GM08714 (cell line): ENCODE results near the gene PPP2R3A.

Experiments used
- H3K4me3 ChIP-seq: fragments of 200-500 bp; sonication (Bioruptor generic); 2 replicates; pipeline ENCODE4 v1.5.1; 2014; ENCODE audit warnings: mild to moderate bottlenecking, low read length, inconsistent platforms
- ZNF274 ChIP-seq: IDR thresholded peaks from 2 replicates; pipeline ENCODE4 v1.6.1; 2012; ENCODE audit warnings: mild to moderate bottlenecking, low read depth, low read length

Gene PPP2R3A

GRCh38 chr3:136171097-136171542, 205.6 kb downstream of the PPP2R3A start:
- no peak for TF ChIP-seq ZNF274
- no peak overlapping the region for H3K4me3 ChIP-seq

DNA sequence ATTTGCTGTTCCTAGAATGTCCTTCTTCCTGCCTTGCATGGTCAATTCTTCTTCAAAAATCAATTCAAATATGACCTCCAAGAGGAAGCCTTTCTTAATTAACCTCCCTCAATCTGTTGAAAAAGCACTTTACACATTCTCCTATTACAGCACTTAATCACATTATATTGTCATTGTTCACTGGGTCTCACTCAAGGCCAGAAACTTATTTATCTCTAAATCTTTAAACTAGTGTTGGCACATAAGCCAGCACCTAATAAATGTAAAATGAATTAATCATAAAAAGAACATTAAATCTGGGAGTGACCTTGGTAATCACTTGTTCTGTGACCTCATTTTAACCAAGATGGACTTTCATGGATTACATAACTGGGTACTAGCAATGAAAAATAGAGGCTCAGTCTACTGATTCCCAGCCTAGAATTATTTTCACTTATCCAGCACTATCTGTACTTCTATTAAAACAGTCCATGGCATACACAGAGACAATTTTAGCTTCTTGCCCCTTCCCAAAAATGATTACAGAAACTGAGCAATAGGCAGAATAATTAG, 208.5 kb downstream of the PPP2R3A start:
- TF ChIP-seq ZNF274, result no peak

GRCh38 chr3:136177876-136178275, 212.3 kb downstream of the PPP2R3A start:
- TF ChIP-seq ZNF274, result no peak
- H3K4me3 ChIP-seq, result no peak overlapping the region

More for the DNA sequence above, 208.5 kb downstream of the PPP2R3A start:
- no peak overlapping the region for H3K4me3 ChIP-seq

DNA sequence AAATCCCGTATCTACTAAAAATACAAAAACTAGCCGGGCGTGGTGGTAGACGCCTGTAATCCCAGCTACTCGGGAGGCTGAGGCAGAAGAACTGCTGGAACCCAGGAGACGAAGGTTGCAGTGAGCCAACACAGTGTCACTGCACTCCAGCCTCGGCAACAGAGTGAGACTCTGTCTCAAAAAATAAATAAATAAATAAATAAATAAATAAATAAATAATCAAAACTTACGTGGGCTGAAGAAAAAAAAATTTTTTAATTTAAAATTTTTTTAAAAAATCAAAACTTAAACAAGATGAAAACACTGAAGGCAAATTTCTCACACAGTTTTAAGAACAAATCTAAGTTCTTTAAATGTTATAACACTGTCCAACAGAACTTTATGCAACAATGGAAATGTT, 216.2 kb downstream of the PPP2R3A start:
- no peak overlapping the region for H3K4me3 ChIP-seq
- TF ChIP-seq ZNF274, result no peak

- TF ChIP-seq ZNF274, result no peak
- H3K4me3 ChIP-seq, result no peak overlapping the region
Measured at GRCh38 chr3:136184703-136185102, 219.2 kb downstream of the PPP2R3A start.

- no peak overlapping the region for H3K4me3 ChIP-seq
- TF ChIP-seq ZNF274, result no peak
Measured at GRCh38 chr3:136186344-136186743, 220.8 kb downstream of the PPP2R3A start.

- H3K4me3 ChIP-seq, result no peak overlapping the region
- TF ChIP-seq ZNF274, result no peak
Measured at GRCh38 chr3:136186846-136187245, 221.3 kb downstream of the PPP2R3A start.

- no peak overlapping the region for H3K4me3 ChIP-seq
- TF ChIP-seq ZNF274, result no peak
Measured at GRCh38 chr3:136187868-136188267, 222.3 kb downstream of the PPP2R3A start.

- no peak overlapping the region for H3K4me3 ChIP-seq
Measured at GRCh38 chr3:136189043-136189442, 223.5 kb downstream of the PPP2R3A start.

DNA sequence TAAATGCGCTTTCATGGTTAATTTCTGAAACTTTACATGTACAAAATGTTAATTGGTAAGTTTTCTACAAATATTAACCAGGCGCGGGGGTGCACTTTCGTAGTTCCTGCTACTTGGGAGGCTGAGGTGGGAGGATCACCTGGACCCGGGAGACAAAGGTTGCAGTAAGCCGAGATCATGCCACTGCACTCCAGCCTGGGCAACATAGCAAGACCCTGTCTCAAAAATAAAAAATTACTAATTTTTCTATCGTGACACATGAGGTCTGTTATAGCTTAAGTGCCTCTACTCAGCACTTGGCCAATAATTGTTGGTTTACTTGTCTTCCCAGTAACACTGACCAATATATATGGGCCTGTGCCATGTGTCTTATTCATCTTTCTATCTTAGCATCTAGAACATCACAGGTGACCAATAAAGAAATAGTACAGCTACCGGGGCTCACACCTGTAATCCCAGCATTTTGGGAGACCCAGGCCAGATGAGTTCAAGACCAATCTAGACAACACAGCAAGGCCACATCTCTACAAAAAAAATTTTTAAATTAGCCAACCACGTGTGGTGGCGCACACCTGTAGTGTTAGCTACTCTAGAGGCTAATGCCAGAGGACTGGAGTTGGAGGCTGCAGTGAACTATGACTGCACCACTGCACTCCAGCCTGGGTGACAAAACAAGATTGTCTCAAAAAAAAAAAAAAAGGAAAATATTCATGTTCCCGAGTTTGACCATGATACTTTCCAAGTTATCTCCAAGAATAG, 224.5 kb downstream of the PPP2R3A start:
- no peak overlapping the region; the same call in 1 of the 2 replicates for H3K4me3 ChIP-seq
- TF ChIP-seq ZNF274, result no peak

More at GRCh38 chr3:136189043-136189442, 223.5 kb downstream of the PPP2R3A start:
- TF ChIP-seq ZNF274, result no peak

DNA sequence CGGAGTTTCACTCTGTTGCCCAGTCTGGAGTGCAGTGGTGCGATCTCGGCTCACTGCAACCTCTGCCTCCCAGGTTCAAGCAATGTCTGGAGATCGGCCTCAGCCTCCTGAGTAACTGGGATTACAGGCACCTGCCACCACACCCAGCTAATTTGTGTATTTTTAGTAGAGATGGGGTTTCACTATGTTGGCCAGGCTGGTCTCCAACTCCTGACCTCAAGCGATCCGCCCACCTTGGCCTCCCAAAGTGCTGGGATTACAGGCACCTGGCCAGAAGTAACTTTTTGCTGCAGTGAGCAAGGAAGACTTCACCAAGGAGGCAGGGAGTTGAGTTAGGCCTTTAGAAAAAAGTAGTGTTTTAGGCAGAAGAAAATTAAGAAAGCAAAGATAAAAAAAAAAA, 226.7 kb downstream of the PPP2R3A start:
- H3K4me3 ChIP-seq, result peak overlapping the region; percentile 71

- no peak for TF ChIP-seq ZNF274
- peak overlapping the region; percentile 71 for H3K4me3 ChIP-seq
Measured at GRCh38 chr3:136192831-136193230, 227.3 kb downstream of the PPP2R3A start.

GRCh38 chr3:136193278-136194054, 227.9 kb downstream of the PPP2R3A start:
- TF ChIP-seq ZNF274, result no peak

DNA sequence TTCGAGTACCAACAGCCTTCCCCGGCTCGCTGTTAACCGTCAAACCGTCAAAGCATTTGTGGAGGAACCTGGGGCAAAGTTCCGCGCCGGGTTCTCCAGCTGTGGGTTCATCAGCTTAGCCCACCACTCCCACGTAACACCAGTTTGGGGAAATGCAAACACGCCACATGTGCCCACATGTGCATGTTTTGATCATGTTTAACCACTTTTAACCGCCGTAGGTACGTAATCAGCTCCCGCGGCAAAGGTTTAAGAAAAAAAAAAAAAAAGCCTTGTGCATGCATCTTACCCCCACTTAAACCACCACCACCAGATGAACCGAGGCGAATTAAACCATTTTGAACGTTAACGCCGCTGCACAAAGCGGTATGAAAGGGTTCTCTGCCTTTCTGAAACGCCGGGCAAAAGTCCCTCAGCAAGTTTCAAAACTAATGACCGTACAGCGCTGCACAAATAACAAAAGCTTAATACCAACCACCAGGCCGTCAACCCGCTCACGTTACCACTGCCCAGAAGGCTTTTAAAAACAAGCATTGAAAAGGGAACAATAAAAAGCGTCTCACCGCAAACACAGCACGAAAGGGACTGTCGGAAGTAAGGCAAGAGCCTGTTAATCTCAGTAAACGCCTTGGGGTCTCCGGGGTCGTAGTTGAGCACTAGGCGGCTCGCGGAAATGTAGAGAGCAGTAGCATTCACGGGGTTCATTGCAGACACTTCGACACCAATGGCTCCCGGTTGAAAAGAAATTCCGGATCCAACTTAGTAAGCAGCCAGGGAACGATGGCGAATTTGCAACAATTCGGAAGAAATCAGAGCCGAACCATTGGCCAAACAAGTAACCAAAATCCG, 229.1 kb downstream of the PPP2R3A start:
- H3K4me3 ChIP-seq, result peak overlapping the region; percentile 71
- TF ChIP-seq ZNF274, result no peak

More at GRCh38 chr3:136193278-136194054, 227.9 kb downstream of the PPP2R3A start:
- H3K4me3 ChIP-seq, result peak overlapping the region; percentile 71
